GM23338 (cell line): ENCODE data around the gene SND1. TPM values are rescaled to one million over a fixed set of nuclear protein-coding genes. Genes with fewer than 3 reads are reported as not detected.

Experiments used
- ATAC-seq: fragments of 200-7000 bp; cut with Tn5 transposase; 3 replicates; pipeline ENCODE4 v1.9.1; 2020
- DNase-seq: peaks from one replicate; pipeline ENCODE4 v3.0.0-alpha.2; 2015; ENCODE audit warnings: low spot score
- H2AFZ ChIP-seq: fragments of 200-600 bp; sonication (generic); 2 replicates; pipeline ENCODE4 v1.8.0; 2016; ENCODE audit warnings: antibody characterized with exemption, mild to moderate bottlenecking, moderate library complexity
- H3F3A ChIP-seq: fragments of 200-600 bp; sonication (generic); replicated peaks from 2 replicates; pipeline ENCODE4 v1.8.0; 2017; ENCODE audit warnings: antibody characterized with exemption, mixed run types, low read depth
- H3K27ac ChIP-seq: fragments of 200-600 bp; sonication (generic); 2 replicates; pipeline ENCODE4 v1.6.1; 2016; ENCODE audit warnings: low read depth
- H3K27me3 ChIP-seq: fragments of 200-600 bp; sonication (generic); 2 replicates; pipeline ENCODE4 v1.8.0; 2016; ENCODE audit warnings: mild to moderate bottlenecking, mixed run types, moderate library complexity; ENCODE audit not compliant: insufficient read depth
- H3K36me3 ChIP-seq: fragments of 200-600 bp; sonication (generic); 2 replicates; pipeline ENCODE4 v1.8.0; 2016; ENCODE audit warnings: mild to moderate bottlenecking; ENCODE audit not compliant: insufficient read depth
- H3K4me1 ChIP-seq: fragments of 200-600 bp; sonication (generic); 2 replicates; pipeline ENCODE4 v1.8.0; 2016; ENCODE audit warnings: mild to moderate bottlenecking, moderate library complexity; ENCODE audit not compliant: insufficient read depth
- H3K4me2 ChIP-seq: fragments of 200-600 bp; sonication (generic); 2 replicates; pipeline ENCODE4 v1.7.1; 2017; ENCODE audit warnings: mixed run types
- H3K4me3 ChIP-seq: fragments of 200-600 bp; sonication (generic); 2 replicates; pipeline ENCODE4 v1.6.1; 2016; ENCODE audit warnings: mixed run types
- H3K79me2 ChIP-seq: fragments of 200-600 bp; sonication (generic); replicated peaks from 2 replicates; pipeline ENCODE4 v1.8.0; 2017; ENCODE audit warnings: mild to moderate bottlenecking; ENCODE audit not compliant: insufficient read depth
- H3K9me2 ChIP-seq: fragments of 200-600 bp; sonication (generic); 2 replicates; pipeline ENCODE4 v1.8.0; 2017; ENCODE audit not compliant: insufficient read depth
- H4K20me1 ChIP-seq: fragments of 200-600 bp; sonication (generic); replicated peaks from 2 replicates; pipeline ENCODE4 v1.8.0; 2017; ENCODE audit warnings: mild to moderate bottlenecking; ENCODE audit not compliant: insufficient read depth
- H3K27ac Mint-ChIP-seq: 2 replicates; pipeline ENCODE4 v1.8.0; 2020; ENCODE audit warnings: inconsistent platforms, mild to moderate bottlenecking, moderate library complexity, mixed read lengths
- H3K27me3 Mint-ChIP-seq: 3 replicates; pipeline ENCODE4 v1.8.0; 2022; ENCODE audit warnings: low read depth, mild to moderate bottlenecking, moderate library complexity, mixed read lengths, inconsistent platforms; ENCODE audit not compliant: insufficient read depth, poor library complexity
- H3K36me3 Mint-ChIP-seq: 3 replicates; pipeline ENCODE4 v1.8.0; 2021; ENCODE audit warnings: low read depth, mild to moderate bottlenecking, inconsistent platforms, moderate library complexity, mixed read lengths
- H3K4me1 Mint-ChIP-seq: 3 replicates; pipeline ENCODE4 v1.8.0; 2020; ENCODE audit warnings: mild to moderate bottlenecking, inconsistent platforms, mixed read lengths
- H3K4me3 Mint-ChIP-seq: 3 replicates; pipeline ENCODE4 v1.8.0; 2021; ENCODE audit warnings: moderate library complexity, mild to moderate bottlenecking, inconsistent platforms, mixed read lengths
- H3K9me3 Mint-ChIP-seq: 3 replicates; pipeline ENCODE4 v1.8.0; 2020; ENCODE audit warnings: moderate library complexity, mild to moderate bottlenecking, inconsistent platforms, mixed read lengths
- CREB1 ChIP-seq: fragments of 250-450 bp; sonication (Bioruptor Pico); IDR thresholded peaks from 2 replicates; pipeline ENCODE4 v1.5.0; 2020; ENCODE audit warnings: low read depth, mild to moderate bottlenecking, moderate library complexity
- EZH2 ChIP-seq: fragments of 200-600 bp; sonication (generic); IDR thresholded peaks from one replicate; pipeline ENCODE4 v1.8.0; 2017; ENCODE audit warnings: antibody characterized with exemption, mild to moderate bottlenecking, low read depth; ENCODE audit not compliant: unreplicated experiment
- EZH2phosphoT487 ChIP-seq: fragments of 200-600 bp; sonication (generic); IDR thresholded peaks from one replicate; pipeline ENCODE4 v1.8.1; 2018; ENCODE audit warnings: antibody characterized with exemption; ENCODE audit not compliant: unreplicated experiment
- JUNB ChIP-seq: IDR thresholded peaks from one replicate; pipeline ENCODE4 v1.6.1; 2016; ENCODE audit warnings: antibody characterized with exemption; ENCODE audit not compliant: unreplicated experiment
- NANOG ChIP-seq: IDR thresholded peaks from 2 replicates; pipeline ENCODE4 v1.6.1; 2016; ENCODE audit warnings: antibody characterized with exemption, borderline replicate concordance
- POLR2AphosphoS5 ChIP-seq: IDR thresholded peaks from 2 replicates; pipeline ENCODE4 v1.6.1; 2016; ENCODE audit warnings: antibody characterized with exemption, low read depth
- STAT1 ChIP-seq: IDR thresholded peaks from one replicate; pipeline ENCODE4 v1.6.1; 2016; ENCODE audit warnings: antibody characterized with exemption; ENCODE audit not compliant: unreplicated experiment
- ZNF114 ChIP-seq: fragments of 250-450 bp; sonication (Bioruptor Pico); IDR thresholded peaks from 2 replicates; pipeline ENCODE4 v1.5.0; 2020; ENCODE audit warnings: mild to moderate bottlenecking, moderate library complexity
- ZNF331 ChIP-seq: fragments of 250-450 bp; sonication (Bioruptor Pico); IDR thresholded peaks from 2 replicates; pipeline ENCODE4 v1.5.0; 2020; ENCODE audit warnings: low read depth, mild to moderate bottlenecking, moderate library complexity
- polyA plus RNA-seq: library from polyadenylated mRNA; unstranded; fragments of >200 nt; fragmentation: Nextera tagmentation; extraction: Ambion mirVana; gene quantifications from 2 replicates; pipeline ENCODE4 v1.2.1, GENCODE V29; 2016
- total RNA-seq: library from RNA; depleted of rRNA; stranded (reverse); fragments of >200 nt; shearing (Covaris generic); gene quantifications from 2 replicates; pipeline ENCODE4 v1.2.3, GENCODE V29; 2014
- TF ChIP-seq, protein P1 (sequence below): IDR thresholded peaks from one replicate; pipeline ENCODE4 v1.6.1; 2018; ENCODE audit warnings: antibody characterized with exemption; ENCODE audit not compliant: unreplicated experiment
- TF ChIP-seq, protein P2 (sequence below): IDR thresholded peaks from 2 replicates; pipeline ENCODE4 v1.6.1; 2016; ENCODE audit warnings: antibody characterized with exemption
- TF ChIP-seq, protein P3 (sequence below): fragments of 250-450 bp; sonication (Bioruptor Pico); IDR thresholded peaks from 2 replicates; pipeline ENCODE4 v1.5.0; 2020; ENCODE audit warnings: mild to moderate bottlenecking, moderate library complexity
- TF ChIP-seq, protein P4 (sequence below), 2 experiments: fragments of 200-600 bp in 1 of 2; sonication (generic) in 1 of 2; conservative IDR thresholded peaks; 2 replicates each; pipeline versions ENCODE4 v1.5.1 to v1.6.1; 2016 to 2017; ENCODE audit warnings: antibody characterized with exemption in 2 of 2, low read depth in 2 of 2, mild to moderate bottlenecking in 2 of 2, moderate library complexity in 1 of 2

Gene SND1
- total and polyA plus RNA-seq, 2 experiments from 2014 or later, result 107 to 254 TPM

DNA sequence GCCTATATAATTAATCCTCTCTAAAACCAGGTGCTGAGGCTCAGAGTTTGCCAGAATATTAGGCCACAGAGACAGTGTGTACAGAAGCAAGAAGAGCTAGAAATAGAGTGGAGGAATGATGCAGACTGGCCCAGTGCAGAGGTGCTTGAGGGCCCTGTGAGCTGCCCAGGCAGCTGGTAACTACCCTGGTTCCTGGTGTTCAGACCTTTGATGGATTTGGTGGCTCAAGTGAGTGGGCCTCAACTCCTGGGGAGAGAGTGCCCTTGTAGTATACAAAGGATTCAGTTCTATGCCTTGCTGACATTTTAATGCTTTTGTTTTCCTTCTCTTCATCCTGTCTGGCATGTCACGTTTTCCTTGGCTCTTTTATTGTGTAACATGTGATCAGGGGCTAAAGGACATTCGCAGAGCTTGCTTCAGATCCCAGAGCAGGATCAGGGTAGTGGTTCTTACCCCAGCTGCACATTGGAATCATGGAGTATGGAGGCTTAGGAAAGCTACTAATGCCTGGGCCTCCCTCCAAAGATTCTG is 359.2 kb downstream of the SND1 start:
- no peak overlapping the region for H3K4me3 ChIP-seq
- H2AFZ ChIP-seq, result no peak overlapping the region
- H3K4me1 ChIP-seq, result peaks cover 40% of the 10 kb centered on the region
- H3K79me2 ChIP-seq, result peaks cover 16% of the 10 kb centered on the region; the same call in 1 of the 2 replicates
- no peak overlapping the region for H3K27ac ChIP-seq
- Mint-ChIP-seq H3K4me3 (no peak overlapping the region), H3K9me3 (no peaks in the 10 kb centered on the region), H3K27me3 (peaks cover 13% of the 10 kb centered on the region), H3K36me3 (peaks cover 3% of the 10 kb centered on the region; the same call in 2 of the 3 replicates), H3K27ac (peak overlapping the region; percentile 20; the same call in 1 of the 2 replicates), H3K4me1 (peaks cover 46% of the 10 kb centered on the region)
- H3K9me2 ChIP-seq, result no peaks in the 10 kb centered on the region
- DNase-seq, result no peak
- H3K27me3 ChIP-seq, result no peaks in the 10 kb centered on the region
- H3K4me2 ChIP-seq, result no peak overlapping the region
- TF ChIP-seq JUNB (no peak), CREB1 (CRISPR knock-in tag) (no peak), ZNF114 (CRISPR knock-in tag) (no peak), STAT1 (no peak), POLR2AphosphoS5 (no peak), ZNF331 (no peak), EZH2phosphoT487 (no peak), NANOG (no peak), EZH2 (no peak)
- TF ChIP-seq, protein P1, sequence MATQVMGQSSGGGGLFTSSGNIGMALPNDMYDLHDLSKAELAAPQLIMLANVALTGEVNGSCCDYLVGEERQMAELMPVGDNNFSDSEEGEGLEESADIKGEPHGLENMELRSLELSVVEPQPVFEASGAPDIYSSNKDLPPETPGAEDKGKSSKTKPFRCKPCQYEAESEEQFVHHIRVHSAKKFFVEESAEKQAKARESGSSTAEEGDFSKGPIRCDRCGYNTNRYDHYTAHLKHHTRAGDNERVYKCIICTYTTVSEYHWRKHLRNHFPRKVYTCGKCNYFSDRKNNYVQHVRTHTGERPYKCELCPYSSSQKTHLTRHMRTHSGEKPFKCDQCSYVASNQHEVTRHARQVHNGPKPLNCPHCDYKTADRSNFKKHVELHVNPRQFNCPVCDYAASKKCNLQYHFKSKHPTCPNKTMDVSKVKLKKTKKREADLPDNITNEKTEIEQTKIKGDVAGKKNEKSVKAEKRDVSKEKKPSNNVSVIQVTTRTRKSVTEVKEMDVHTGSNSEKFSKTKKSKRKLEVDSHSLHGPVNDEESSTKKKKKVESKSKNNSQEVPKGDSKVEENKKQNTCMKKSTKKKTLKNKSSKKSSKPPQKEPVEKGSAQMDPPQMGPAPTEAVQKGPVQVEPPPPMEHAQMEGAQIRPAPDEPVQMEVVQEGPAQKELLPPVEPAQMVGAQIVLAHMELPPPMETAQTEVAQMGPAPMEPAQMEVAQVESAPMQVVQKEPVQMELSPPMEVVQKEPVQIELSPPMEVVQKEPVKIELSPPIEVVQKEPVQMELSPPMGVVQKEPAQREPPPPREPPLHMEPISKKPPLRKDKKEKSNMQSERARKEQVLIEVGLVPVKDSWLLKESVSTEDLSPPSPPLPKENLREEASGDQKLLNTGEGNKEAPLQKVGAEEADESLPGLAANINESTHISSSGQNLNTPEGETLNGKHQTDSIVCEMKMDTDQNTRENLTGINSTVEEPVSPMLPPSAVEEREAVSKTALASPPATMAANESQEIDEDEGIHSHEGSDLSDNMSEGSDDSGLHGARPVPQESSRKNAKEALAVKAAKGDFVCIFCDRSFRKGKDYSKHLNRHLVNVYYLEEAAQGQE, result no peak
- TF ChIP-seq, protein P2, sequence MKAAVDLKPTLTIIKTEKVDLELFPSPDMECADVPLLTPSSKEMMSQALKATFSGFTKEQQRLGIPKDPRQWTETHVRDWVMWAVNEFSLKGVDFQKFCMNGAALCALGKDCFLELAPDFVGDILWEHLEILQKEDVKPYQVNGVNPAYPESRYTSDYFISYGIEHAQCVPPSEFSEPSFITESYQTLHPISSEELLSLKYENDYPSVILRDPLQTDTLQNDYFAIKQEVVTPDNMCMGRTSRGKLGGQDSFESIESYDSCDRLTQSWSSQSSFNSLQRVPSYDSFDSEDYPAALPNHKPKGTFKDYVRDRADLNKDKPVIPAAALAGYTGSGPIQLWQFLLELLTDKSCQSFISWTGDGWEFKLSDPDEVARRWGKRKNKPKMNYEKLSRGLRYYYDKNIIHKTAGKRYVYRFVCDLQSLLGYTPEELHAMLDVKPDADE, result no peak
- TF ChIP-seq, protein P3, sequence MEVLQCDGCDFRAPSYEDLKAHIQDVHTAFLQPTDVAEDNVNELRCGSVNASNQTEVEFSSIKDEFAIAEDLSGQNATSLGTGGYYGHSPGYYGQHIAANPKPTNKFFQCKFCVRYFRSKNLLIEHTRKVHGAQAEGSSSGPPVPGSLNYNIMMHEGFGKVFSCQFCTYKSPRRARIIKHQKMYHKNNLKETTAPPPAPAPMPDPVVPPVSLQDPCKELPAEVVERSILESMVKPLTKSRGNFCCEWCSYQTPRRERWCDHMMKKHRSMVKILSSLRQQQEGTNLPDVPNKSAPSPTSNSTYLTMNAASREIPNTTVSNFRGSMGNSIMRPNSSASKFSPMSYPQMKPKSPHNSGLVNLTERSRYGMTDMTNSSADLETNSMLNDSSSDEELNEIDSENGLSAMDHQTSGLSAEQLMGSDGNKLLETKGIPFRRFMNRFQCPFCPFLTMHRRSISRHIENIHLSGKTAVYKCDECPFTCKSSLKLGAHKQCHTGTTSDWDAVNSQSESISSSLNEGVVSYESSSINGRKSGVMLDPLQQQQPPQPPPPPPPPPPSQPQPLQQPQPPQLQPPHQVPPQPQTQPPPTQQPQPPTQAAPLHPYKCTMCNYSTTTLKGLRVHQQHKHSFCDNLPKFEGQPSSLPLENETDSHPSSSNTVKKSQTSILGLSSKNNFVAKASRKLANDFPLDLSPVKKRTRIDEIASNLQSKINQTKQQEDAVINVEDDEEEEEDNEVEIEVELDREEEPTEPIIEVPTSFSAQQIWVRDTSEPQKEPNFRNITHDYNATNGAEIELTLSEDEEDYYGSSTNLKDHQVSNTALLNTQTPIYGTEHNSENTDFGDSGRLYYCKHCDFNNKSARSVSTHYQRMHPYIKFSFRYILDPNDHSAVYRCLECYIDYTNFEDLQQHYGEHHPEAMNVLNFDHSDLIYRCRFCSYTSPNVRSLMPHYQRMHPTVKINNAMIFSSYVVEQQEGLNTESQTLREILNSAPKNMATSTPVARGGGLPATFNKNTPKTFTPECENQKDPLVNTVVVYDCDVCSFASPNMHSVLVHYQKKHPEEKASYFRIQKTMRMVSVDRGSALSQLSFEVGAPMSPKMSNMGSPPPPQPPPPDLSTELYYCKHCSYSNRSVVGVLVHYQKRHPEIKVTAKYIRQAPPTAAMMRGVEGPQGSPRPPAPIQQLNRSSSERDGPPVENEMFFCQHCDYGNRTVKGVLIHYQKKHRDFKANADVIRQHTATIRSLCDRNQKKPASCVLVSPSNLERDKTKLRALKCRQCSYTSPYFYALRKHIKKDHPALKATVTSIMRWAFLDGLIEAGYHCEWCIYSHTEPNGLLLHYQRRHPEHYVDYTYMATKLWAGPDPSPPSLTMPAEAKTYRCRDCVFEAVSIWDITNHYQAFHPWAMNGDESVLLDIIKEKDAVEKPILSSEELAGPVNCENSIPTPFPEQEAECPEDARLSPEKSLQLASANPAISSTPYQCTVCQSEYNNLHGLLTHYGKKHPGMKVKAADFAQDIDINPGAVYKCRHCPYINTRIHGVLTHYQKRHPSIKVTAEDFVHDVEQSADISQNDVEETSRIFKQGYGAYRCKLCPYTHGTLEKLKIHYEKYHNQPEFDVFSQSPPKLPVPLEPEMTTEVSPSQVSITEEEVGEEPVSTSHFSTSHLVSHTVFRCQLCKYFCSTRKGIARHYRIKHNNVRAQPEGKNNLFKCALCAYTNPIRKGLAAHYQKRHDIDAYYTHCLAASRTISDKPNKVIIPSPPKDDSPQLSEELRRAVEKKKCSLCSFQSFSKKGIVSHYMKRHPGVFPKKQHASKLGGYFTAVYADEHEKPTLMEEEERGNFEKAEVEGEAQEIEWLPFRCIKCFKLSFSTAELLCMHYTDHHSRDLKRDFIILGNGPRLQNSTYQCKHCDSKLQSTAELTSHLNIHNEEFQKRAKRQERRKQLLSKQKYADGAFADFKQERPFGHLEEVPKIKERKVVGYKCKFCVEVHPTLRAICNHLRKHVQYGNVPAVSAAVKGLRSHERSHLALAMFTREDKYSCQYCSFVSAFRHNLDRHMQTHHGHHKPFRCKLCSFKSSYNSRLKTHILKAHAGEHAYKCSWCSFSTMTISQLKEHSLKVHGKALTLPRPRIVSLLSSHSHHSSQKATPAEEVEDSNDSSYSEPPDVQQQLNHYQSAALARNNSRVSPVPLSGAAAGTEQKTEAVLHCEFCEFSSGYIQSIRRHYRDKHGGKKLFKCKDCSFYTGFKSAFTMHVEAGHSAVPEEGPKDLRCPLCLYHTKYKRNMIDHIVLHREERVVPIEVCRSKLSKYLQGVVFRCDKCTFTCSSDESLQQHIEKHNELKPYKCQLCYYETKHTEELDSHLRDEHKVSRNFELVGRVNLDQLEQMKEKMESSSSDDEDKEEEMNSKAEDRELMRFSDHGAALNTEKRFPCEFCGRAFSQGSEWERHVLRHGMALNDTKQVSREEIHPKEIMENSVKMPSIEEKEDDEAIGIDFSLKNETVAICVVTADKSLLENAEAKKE (CRISPR knock-in tag), result no peak
- TF ChIP-seq, protein P4, sequence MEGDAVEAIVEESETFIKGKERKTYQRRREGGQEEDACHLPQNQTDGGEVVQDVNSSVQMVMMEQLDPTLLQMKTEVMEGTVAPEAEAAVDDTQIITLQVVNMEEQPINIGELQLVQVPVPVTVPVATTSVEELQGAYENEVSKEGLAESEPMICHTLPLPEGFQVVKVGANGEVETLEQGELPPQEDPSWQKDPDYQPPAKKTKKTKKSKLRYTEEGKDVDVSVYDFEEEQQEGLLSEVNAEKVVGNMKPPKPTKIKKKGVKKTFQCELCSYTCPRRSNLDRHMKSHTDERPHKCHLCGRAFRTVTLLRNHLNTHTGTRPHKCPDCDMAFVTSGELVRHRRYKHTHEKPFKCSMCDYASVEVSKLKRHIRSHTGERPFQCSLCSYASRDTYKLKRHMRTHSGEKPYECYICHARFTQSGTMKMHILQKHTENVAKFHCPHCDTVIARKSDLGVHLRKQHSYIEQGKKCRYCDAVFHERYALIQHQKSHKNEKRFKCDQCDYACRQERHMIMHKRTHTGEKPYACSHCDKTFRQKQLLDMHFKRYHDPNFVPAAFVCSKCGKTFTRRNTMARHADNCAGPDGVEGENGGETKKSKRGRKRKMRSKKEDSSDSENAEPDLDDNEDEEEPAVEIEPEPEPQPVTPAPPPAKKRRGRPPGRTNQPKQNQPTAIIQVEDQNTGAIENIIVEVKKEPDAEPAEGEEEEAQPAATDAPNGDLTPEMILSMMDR (conservative IDR thresholded peaks at IDR 0.05; ENCODE audit: low read depth in 2 of 2), result no peak
- H3K36me3 ChIP-seq, result no peaks in the 10 kb centered on the region
- H4K20me1 ChIP-seq, result peaks cover 41% of the 10 kb centered on the region
- no peaks in the 10 kb centered on the region for H3F3A ChIP-seq
- peak; percentile 29 for ATAC-seq
